Progenitor cell of endocrine pancreas (in vitro differentiated cells): ENCODE data around the gene DRAP1. TPM values are rescaled to one million over a fixed set of nuclear protein-coding genes. Genes with fewer than 3 reads are reported as not detected.

Source experiments
- DNase-seq: peaks from one replicate; pipeline ENCODE4 v3.0.0; 2021; ENCODE audit warnings: low spot score; ENCODE audit not compliant: unreplicated experiment
- H3K27ac Mint-ChIP-seq: 2 replicates; pipeline ENCODE4 v1.8.0; 2021; ENCODE audit warnings: mild to moderate bottlenecking, moderate library complexity, mixed read lengths
- H3K27me3 Mint-ChIP-seq: 2 replicates; pipeline ENCODE4 v1.8.0; 2021; ENCODE audit warnings: mixed read lengths
- H3K36me3 Mint-ChIP-seq: 2 replicates; pipeline ENCODE4 v1.8.0; 2022; ENCODE audit warnings: mixed read lengths; ENCODE audit not compliant: insufficient read depth
- H3K4me1 Mint-ChIP-seq: 2 replicates; pipeline ENCODE4 v1.8.0; 2021; ENCODE audit warnings: low read depth, mixed read lengths
- H3K4me3 Mint-ChIP-seq: 2 replicates; pipeline ENCODE4 v1.8.0; 2021; ENCODE audit warnings: low read depth, mild to moderate bottlenecking, moderate library complexity, mixed read lengths
- H3K9me3 Mint-ChIP-seq: 2 replicates; pipeline ENCODE4 v1.8.0; 2021; ENCODE audit warnings: low read depth, mixed read lengths
- total RNA-seq: library from RNA; stranded (reverse); gene quantifications from 2 replicates; pipeline ENCODE4 v1.2.1, GENCODE V29; 2021
- TF ChIP-seq, protein P1 (sequence below): fragments of 200-600 bp; sonication (generic); IDR thresholded peaks from one replicate; pipeline ENCODE4 v1.5.0; 2021; ENCODE audit warnings: antibody characterized with exemption, mild to moderate bottlenecking; ENCODE audit not compliant: unreplicated experiment

DRAP1 gene
- total RNA-seq, 1 donor from 2014 or later: 65.8 TPM

- Mint-ChIP-seq H3K9me3 (no peaks in the 10 kb centered on the region), H3K4me1 (peaks cover 6% of the 10 kb centered on the region), H3K27me3 (peaks cover 2% of the 10 kb centered on the region), H3K36me3 (peaks cover 5% of the 10 kb centered on the region), H3K27ac (peak overlapping the region; percentile 78), H3K4me3 (peak overlapping the region; percentile 84)
- peak; percentile 48 for DNase-seq
- TF ChIP-seq, protein P1, sequence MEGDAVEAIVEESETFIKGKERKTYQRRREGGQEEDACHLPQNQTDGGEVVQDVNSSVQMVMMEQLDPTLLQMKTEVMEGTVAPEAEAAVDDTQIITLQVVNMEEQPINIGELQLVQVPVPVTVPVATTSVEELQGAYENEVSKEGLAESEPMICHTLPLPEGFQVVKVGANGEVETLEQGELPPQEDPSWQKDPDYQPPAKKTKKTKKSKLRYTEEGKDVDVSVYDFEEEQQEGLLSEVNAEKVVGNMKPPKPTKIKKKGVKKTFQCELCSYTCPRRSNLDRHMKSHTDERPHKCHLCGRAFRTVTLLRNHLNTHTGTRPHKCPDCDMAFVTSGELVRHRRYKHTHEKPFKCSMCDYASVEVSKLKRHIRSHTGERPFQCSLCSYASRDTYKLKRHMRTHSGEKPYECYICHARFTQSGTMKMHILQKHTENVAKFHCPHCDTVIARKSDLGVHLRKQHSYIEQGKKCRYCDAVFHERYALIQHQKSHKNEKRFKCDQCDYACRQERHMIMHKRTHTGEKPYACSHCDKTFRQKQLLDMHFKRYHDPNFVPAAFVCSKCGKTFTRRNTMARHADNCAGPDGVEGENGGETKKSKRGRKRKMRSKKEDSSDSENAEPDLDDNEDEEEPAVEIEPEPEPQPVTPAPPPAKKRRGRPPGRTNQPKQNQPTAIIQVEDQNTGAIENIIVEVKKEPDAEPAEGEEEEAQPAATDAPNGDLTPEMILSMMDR: no peak
Measured at GRCh38 chr11:65919573-65920371, 546 bp downstream of the DRAP1 start.

GRCh38 chr11:65920372-65920802 is 1.2 kb downstream of the DRAP1 start:
- no peaks in the 10 kb centered on the region for H3K9me3 Mint-ChIP-seq
- TF ChIP-seq, protein P1: no peak
- peaks cover 5% of the 10 kb centered on the region for H3K36me3 Mint-ChIP-seq
- H3K4me3 Mint-ChIP-seq: peak overlapping the region; percentile 84
- peaks cover 6% of the 10 kb centered on the region for H3K4me1 Mint-ChIP-seq
- H3K27ac Mint-ChIP-seq: no peak overlapping the region
- DNase-seq: no peak
- no peaks in the 10 kb centered on the region for H3K27me3 Mint-ChIP-seq

DNA sequence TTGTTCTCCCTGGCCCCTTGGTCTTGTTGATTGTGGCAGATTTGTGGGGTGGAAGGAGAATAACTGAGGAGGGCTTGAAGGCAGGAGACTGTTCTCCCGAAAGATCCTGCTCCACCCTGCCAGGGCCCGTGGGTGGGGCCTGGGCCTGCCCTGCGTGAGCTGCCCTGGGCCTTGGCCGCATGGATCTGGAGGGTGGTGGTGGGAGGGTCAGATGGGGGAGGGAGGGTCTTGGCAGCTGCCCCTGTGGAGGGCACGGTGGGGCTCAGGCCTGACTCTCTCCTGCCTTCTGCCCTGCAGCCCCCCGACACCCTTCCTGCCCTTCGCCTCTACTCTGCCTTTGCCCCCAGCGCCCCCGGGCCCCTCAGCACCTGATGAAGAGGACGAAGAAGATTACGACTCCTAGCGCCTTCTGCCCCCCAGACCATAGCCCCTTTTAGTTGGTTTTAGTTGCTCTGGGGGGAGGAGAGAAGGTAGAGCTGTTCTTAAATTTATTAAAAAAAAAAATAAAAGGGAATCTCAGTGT is 1.9 kb downstream of the DRAP1 start:
- H3K27me3 Mint-ChIP-seq: no peaks in the 10 kb centered on the region
- H3K4me3 Mint-ChIP-seq: peak overlapping the region; percentile 84
- H3K9me3 Mint-ChIP-seq: no peaks in the 10 kb centered on the region
- no peak for DNase-seq
- H3K27ac Mint-ChIP-seq: no peak overlapping the region
- peaks cover 6% of the 10 kb centered on the region for H3K4me1 Mint-ChIP-seq
- TF ChIP-seq, protein P1: no peak
- peaks cover 5% of the 10 kb centered on the region for H3K36me3 Mint-ChIP-seq

DNA sequence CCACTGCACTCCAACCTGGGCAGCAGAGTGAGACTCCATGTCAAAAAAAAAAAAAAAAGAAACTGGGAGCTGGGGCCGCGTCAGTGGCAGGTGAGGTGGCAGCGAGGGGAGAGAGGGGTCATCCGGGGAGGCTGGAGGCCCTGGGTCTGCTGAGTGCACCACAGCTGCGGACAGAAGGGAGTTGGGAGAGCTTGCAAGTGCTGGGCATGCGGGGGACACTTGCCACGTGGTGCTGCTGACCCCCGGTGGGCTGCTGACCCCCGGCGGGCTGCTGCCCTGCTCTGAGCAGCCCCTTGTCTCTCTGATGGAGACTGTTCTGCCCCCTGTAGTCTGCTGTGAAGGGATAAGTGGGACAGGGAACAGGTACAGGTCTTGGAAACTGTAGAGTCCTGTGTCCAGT is 2.6 kb downstream of the DRAP1 start:
- Mint-ChIP-seq H3K4me1 (peaks cover 4% of the 10 kb centered on the region), H3K27ac (no peak overlapping the region), H3K27me3 (no peaks in the 10 kb centered on the region), H3K36me3 (peaks cover 5% of the 10 kb centered on the region), H3K4me3 (no peak overlapping the region), H3K9me3 (no peaks in the 10 kb centered on the region)
- DNase-seq: no peak
- TF ChIP-seq, protein P1: no peak

DNA sequence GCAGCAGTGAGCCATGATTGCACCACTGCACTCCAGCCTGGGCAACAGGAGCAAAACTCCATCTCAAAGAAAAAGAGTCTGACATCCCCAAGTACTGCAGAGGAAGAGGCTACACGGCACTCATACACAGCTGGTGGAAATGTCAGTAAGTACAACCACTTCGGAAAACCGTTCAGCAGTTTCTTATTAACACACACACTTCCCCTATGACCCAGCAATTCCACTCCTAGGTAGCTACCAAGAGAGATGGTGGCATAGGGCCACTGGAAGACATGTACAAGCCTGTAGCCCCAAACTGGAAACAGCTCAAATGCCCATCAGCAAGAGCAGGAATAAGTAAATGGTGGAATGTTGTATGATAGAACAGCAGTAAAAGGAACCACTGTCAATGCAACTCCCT is 3.3 kb downstream of the DRAP1 start:
- no peaks in the 10 kb centered on the region for H3K27me3 Mint-ChIP-seq

More for the DNA sequence above, 3.3 kb downstream of the DRAP1 start:
- TF ChIP-seq, protein P1: no peak
- Mint-ChIP-seq H3K4me3 (no peak overlapping the region), H3K9me3 (no peaks in the 10 kb centered on the region), H3K27ac (no peak overlapping the region), H3K4me1 (peaks cover 4% of the 10 kb centered on the region), H3K36me3 (peaks cover 5% of the 10 kb centered on the region)
- DNase-seq: no peak
